HFFc6 (cell line): ENCODE data around the gene KRTAP2-4. TPM values are rescaled to one million over a fixed set of nuclear protein-coding genes. Genes with fewer than 3 reads are reported as not detected.

Source experiments
- DNase-seq: peaks from one replicate; pipeline ENCODE4 v3.0.0-alpha.2; 2018
- H3K27ac Mint-ChIP-seq: 2 replicates; pipeline ENCODE4 v1.8.0; 2020; ENCODE audit warnings: mild to moderate bottlenecking, mixed read lengths
- H3K27me3 Mint-ChIP-seq: 2 replicates; pipeline ENCODE4 v1.8.0; 2021; ENCODE audit warnings: mild to moderate bottlenecking, moderate library complexity, mixed read lengths; ENCODE audit not compliant: insufficient read depth
- H3K36me3 Mint-ChIP-seq: 2 replicates; pipeline ENCODE4 v1.8.0; 2021; ENCODE audit warnings: low read depth, mixed read lengths
- H3K4me1 Mint-ChIP-seq: 2 replicates; pipeline ENCODE4 v1.8.0; 2020; ENCODE audit warnings: low read depth, mixed read lengths
- H3K4me3 Mint-ChIP-seq: 2 replicates; pipeline ENCODE4 v1.8.0; 2020; ENCODE audit warnings: mild to moderate bottlenecking, moderate library complexity, mixed read lengths
- H3K9me3 Mint-ChIP-seq: 2 replicates; pipeline ENCODE4 v1.8.0; 2020; ENCODE audit warnings: mild to moderate bottlenecking, mixed read lengths
- total RNA-seq, 6 experiments: library from RNA; stranded (reverse); fragmentation: NEBNext Ultra II Directional; extraction: Animal tissue kit (Norgen Biotek cat#: 25700); gene quantifications; 2 replicates in 1 of 6; 3 replicates in 5 of 6; pipeline ENCODE4 v1.2.3, GENCODE V29; 2021
- TF ChIP-seq, protein P1 (sequence below): fragments of 200-600 bp; sonication (generic); IDR thresholded peaks from 2 replicates; pipeline ENCODE4 v1.5.0; 2021; ENCODE audit warnings: antibody characterized with exemption, mild to moderate bottlenecking

Gene KRTAP2-4
- total RNA-seq, 6 experiments from 2014 or later: not detected

DNA sequence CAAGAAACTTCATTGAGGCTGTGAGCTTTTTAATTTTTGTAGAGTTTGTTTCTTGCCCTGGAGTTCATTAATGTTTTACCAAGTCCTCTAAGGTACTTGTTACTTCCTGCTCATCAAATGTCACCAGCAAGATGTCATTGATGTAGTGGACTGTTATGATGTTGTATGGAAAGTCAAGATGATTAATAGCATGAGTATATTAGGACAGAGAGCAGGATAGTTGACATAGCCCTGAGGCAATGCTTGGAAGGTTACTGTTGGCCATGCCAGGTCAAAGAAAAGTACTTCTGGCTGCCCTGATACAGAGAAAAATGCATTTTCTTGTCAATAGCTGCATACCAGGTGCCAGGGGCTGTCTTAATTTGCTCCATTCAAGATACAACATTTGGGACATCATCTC, 45.3 kb downstream of the KRTAP2-4 start:
- no peak overlapping the region for H3K4me3 Mint-ChIP-seq

DNA sequence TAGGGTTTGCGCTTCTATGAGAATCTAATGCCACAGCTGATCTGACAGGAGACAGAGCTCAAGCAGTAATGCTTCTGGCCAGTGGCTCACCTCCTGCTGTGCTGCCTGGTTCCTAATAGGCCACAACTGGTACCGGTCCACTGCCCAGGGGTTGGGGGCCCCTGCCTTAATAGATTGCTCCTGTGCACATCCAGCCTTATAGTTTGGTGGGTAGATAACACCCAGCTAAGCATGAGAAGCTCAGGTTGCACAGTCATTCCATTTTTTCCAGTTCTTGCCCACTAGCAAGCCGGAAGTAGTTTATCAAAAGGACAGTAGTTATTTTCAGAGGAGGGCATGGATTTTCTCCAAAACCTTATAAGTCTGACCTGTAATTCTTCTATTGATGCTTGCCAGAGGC, 46.3 kb downstream of the KRTAP2-4 start:
- DNase-seq: no peak
- Mint-ChIP-seq H3K9me3 (no peaks in the 10 kb centered on the region; the same call in 1 of the 2 replicates), H3K4me1 (peaks cover 24% of the 10 kb centered on the region), H3K4me3 (no peak overlapping the region), H3K27ac (no peak overlapping the region), H3K27me3 (no peaks in the 10 kb centered on the region), H3K36me3 (peaks cover 7% of the 10 kb centered on the region; the same call in 1 of the 2 replicates)
- TF ChIP-seq, protein P1, sequence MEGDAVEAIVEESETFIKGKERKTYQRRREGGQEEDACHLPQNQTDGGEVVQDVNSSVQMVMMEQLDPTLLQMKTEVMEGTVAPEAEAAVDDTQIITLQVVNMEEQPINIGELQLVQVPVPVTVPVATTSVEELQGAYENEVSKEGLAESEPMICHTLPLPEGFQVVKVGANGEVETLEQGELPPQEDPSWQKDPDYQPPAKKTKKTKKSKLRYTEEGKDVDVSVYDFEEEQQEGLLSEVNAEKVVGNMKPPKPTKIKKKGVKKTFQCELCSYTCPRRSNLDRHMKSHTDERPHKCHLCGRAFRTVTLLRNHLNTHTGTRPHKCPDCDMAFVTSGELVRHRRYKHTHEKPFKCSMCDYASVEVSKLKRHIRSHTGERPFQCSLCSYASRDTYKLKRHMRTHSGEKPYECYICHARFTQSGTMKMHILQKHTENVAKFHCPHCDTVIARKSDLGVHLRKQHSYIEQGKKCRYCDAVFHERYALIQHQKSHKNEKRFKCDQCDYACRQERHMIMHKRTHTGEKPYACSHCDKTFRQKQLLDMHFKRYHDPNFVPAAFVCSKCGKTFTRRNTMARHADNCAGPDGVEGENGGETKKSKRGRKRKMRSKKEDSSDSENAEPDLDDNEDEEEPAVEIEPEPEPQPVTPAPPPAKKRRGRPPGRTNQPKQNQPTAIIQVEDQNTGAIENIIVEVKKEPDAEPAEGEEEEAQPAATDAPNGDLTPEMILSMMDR: no peak

More for the DNA sequence above, 45.3 kb downstream of the KRTAP2-4 start:
- Mint-ChIP-seq H3K4me1 (peaks cover 33% of the 10 kb centered on the region), H3K27ac (no peak overlapping the region), H3K27me3 (no peaks in the 10 kb centered on the region), H3K9me3 (no peaks in the 10 kb centered on the region; the same call in 1 of the 2 replicates), H3K36me3 (peaks cover 7% of the 10 kb centered on the region; the same call in 1 of the 2 replicates)
- TF ChIP-seq, protein P1: no peak
- no peak for DNase-seq

DNA sequence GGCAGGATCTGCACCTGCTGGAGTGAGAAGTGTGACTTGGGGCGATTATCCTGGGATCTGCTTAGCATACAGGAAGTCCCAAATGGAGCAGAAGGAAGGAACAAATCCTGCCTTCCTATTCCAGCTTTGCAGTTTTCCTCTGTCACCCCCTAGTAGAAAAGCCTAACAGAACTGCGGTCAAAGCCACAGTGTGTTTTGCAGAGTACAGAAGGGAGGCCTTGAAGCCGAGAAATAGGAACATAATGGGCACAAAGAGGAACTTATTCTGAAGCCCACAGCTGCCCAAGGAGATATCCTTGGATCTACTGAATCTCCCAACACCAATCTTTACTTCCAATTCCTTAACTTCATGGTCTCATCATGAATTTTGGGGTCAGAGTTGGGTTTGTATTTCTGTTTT, 47.1 kb downstream of the KRTAP2-4 start:
- peaks cover 7% of the 10 kb centered on the region; the same call in 1 of the 2 replicates for H3K36me3 Mint-ChIP-seq
- H3K4me1 Mint-ChIP-seq: peaks cover 24% of the 10 kb centered on the region
- H3K4me3 Mint-ChIP-seq: no peak overlapping the region
- no peak overlapping the region for H3K27ac Mint-ChIP-seq
- TF ChIP-seq, protein P1: no peak
- no peaks in the 10 kb centered on the region; the same call in 1 of the 2 replicates for H3K9me3 Mint-ChIP-seq
- no peaks in the 10 kb centered on the region for H3K27me3 Mint-ChIP-seq
- DNase-seq: no peak

DNA sequence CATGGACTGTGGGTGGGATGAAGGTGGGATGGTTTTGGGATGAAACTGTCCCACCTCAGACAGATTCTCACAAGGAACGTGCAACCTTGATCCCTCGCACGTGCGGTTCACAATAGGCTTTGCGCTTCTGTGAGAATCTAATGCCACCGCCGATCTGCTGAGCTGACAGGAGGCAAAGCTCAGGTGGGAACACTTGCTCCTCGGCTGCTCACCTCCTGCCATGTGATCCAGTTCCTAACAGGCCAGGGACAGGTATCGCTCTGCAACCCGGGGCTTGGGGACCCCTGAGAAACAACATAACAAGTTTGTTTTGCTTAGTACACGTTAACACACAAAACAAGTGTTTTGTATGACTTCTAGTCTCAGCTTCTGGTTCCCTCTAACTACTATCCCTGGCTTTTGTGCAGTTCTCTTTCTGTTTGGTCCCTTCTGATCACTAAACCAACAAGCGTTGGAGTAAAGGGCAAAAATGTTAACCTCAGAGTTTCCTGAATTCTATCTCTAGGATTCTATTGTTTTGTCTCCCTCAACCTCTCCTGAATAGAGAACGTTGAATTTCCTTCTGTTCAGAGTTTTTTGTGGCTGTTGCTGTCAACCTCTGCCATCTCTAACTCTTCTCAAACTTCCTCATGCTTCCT, 49.0 kb downstream of the KRTAP2-4 start:
- DNase-seq: no peak
- Mint-ChIP-seq H3K27ac (no peak overlapping the region; the same call in 1 of the 2 replicates), H3K9me3 (no peaks in the 10 kb centered on the region; the same call in 1 of the 2 replicates)

DNA sequence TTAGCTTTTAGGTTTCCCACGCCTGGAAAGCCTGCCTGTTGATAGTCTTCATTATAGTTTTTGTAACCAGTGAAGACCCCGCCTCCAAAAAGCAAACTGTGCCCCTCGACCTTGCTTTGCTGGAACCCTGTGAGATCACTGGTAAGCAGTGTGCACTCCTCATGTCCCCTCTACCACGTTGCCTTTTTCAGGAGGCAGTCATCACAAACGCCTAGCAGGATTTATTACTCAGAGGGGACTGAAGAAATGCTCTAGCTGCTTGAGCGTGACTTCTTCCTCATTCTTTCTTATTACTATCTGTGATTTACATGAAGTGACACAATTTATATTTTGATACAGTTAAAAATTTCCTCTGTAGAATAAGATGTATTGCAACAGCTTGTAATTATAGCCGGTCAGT, 50.2 kb downstream of the KRTAP2-4 start:
- Mint-ChIP-seq H3K27ac (no peak overlapping the region), H3K27me3 (no peaks in the 10 kb centered on the region), H3K36me3 (no peaks in the 10 kb centered on the region), H3K9me3 (no peaks in the 10 kb centered on the region), H3K4me1 (peaks cover 37% of the 10 kb centered on the region), H3K4me3 (no peak overlapping the region)
- DNase-seq: no peak
- TF ChIP-seq, protein P1: no peak

More for the DNA sequence above, 49.0 kb downstream of the KRTAP2-4 start:
- Mint-ChIP-seq H3K27me3 (no peaks in the 10 kb centered on the region), H3K4me3 (no peak overlapping the region), H3K36me3 (no peaks in the 10 kb centered on the region), H3K4me1 (peaks cover 39% of the 10 kb centered on the region)
- TF ChIP-seq, protein P1: no peak

Other genes starting within 250 kb of the KRTAP2-4 start
- gene KRT10, start 243.3 kb downstream of the KRTAP2-4 start, total RNA-seq: 10 to 100 TPM; 61.4 to 71.0 (median 65.3) TPM
- gene KRT12, start 198.7 kb downstream of the KRTAP2-4 start, total RNA-seq: not detected
- not detected for gene KRT20, start 180.6 kb downstream of the KRTAP2-4 start, total RNA-seq
- gene KRT23, start 128.2 kb downstream of the KRTAP2-4 start, total RNA-seq: under 1 TPM in 1 of 6 experiments, not detected in 5; 0.14 TPM
- gene KRT39, start 98.9 kb downstream of the KRTAP2-4 start, total RNA-seq: not detected
- gene KRT40, start 81.6 kb downstream of the KRTAP2-4 start, total RNA-seq: not detected
- gene KRTAP3-3, start 71.7 kb downstream of the KRTAP2-4 start, total RNA-seq: not detected
- gene KRTAP3-2, start 66.0 kb downstream of the KRTAP2-4 start, total RNA-seq: not detected
- gene KRTAP3-1, start 56.8 kb downstream of the KRTAP2-4 start, total RNA-seq: 10 to 100 TPM in 1 of 6 experiments, 1 to 10 TPM in 5; 2.5 to 10.2 (median 3.3) TPM
- 100 to 1,000 TPM in 1 of 6 experiments, 10 to 100 TPM in 5; 61.6 to 114 (median 76.8) TPM for gene KRTAP1-5, start 38.7 kb downstream of the KRTAP2-4 start, total RNA-seq
- not detected for gene KRTAP1-4, start 35.7 kb downstream of the KRTAP2-4 start, total RNA-seq
- gene KRTAP1-3, start 31.0 kb downstream of the KRTAP2-4 start, total RNA-seq: not detected
- gene KRTAP1-1, start 24.4 kb downstream of the KRTAP2-4 start, total RNA-seq: 1 to 10 TPM in 1 of 6 experiments, under 1 TPM in 5; 0.21 to 1.1 (median 0.50) TPM
- gene KRTAP2-1, start 18.6 kb downstream of the KRTAP2-4 start, total RNA-seq: under 1 TPM in 1 of 6 experiments, not detected in 5; 0.38 TPM
- under 1 TPM in 4 of 6 experiments, not detected in 2; 0.46 to 0.96 (median 0.53) TPM for gene KRTAP2-2, start 10.6 kb downstream of the KRTAP2-4 start, total RNA-seq
- gene KRTAP2-3, start 5.8 kb downstream of the KRTAP2-4 start, total RNA-seq: 100 to 1,000 TPM in 1 of 6 experiments, 10 to 100 TPM in 5; 30.3 to 105 (median 44.4) TPM
- gene KRTAP4-7, start 18.3 kb upstream of the KRTAP2-4 start, total RNA-seq: not detected
- not detected for gene KRTAP4-8, start 32.3 kb upstream of the KRTAP2-4 start, total RNA-seq
- not detected for gene KRTAP4-16, start 36.3 kb upstream of the KRTAP2-4 start, total RNA-seq
- under 1 TPM in 2 of 6 experiments, not detected in 4; 0.85 to 0.90 TPM for gene KRTAP4-9, start 39.5 kb upstream of the KRTAP2-4 start, total RNA-seq
- not detected for gene KRTAP4-11, start 52.5 kb upstream of the KRTAP2-4 start, total RNA-seq
- gene KRTAP4-12, start 58.3 kb upstream of the KRTAP2-4 start, total RNA-seq: 1 to 10 TPM; 6.1 to 8.4 (median 6.7) TPM
- not detected for gene KRTAP4-6, start 74.7 kb upstream of the KRTAP2-4 start, total RNA-seq
- gene KRTAP4-5, start 83.9 kb upstream of the KRTAP2-4 start, total RNA-seq: not detected
- not detected for gene KRTAP4-4, start 94.9 kb upstream of the KRTAP2-4 start, total RNA-seq
- gene KRTAP4-3, start 102.3 kb upstream of the KRTAP2-4 start, total RNA-seq: not detected
- not detected for gene KRTAP4-2, start 112.3 kb upstream of the KRTAP2-4 start, total RNA-seq
- not detected for gene KRTAP4-1, start 119.0 kb upstream of the KRTAP2-4 start, total RNA-seq
- gene KRTAP9-1, start 124.0 kb upstream of the KRTAP2-4 start, total RNA-seq: not detected
- gene KRTAP9-2, start 160.8 kb upstream of the KRTAP2-4 start, total RNA-seq: not detected
- gene KRTAP9-3, start 166.6 kb upstream of the KRTAP2-4 start, total RNA-seq: not detected
- gene KRTAP9-8, start 172.1 kb upstream of the KRTAP2-4 start, total RNA-seq: not detected
- not detected for gene KRTAP9-4, start 183.8 kb upstream of the KRTAP2-4 start, total RNA-seq
- not detected for gene KRTAP9-9, start 189.5 kb upstream of the KRTAP2-4 start, total RNA-seq
- gene KRTAP9-6, start 199.5 kb upstream of the KRTAP2-4 start, total RNA-seq: not detected
- gene KRTAP9-7, start 209.8 kb upstream of the KRTAP2-4 start, total RNA-seq: not detected
- gene KRTAP29-1, start 237.0 kb upstream of the KRTAP2-4 start, total RNA-seq: not detected
- gene KRTAP16-1, start 243.4 kb upstream of the KRTAP2-4 start, total RNA-seq: not detected
- gene KRTAP17-1, start 249.8 kb upstream of the KRTAP2-4 start, total RNA-seq: not detected